A673 (cell line): Measurements from ENCODE around the gene DEFB127. TPM values are rescaled to one million over a fixed set of nuclear protein-coding genes. Genes with fewer than 3 reads are reported as not detected.

Experiments
- BruUV-seq: library from RNA; stranded (reverse); fragments of 400-500 nt; replicated peaks from 2 replicates; lab custom pipeline; 2021; lab: Mats Ljungman, UMichigan
- CTCF ChIA-PET: fragments of 300-600 bp; sonication (Branson Sonifier 250); formaldehyde crosslinking; loops from one replicate; lab custom pipeline; 2022; ENCODE audit warnings: antibody characterized with exemption; lab: Charles Lee
- POLR2A ChIA-PET: fragments of 300-600 bp; sonication (Branson Sonifier 250); formaldehyde crosslinking; loops from one replicate; lab custom pipeline; 2022; ENCODE audit warnings: antibody characterized with exemption; ENCODE audit not compliant: low non-redundant PET; lab: Charles Lee
- DNase-seq: peaks from one replicate; pipeline ENCODE4 v3.0.0-alpha.2; 2015; ENCODE audit warnings: low spot score
- H3K27ac ChIP-seq: fragments of 200-600 bp; sonication (generic); 2 replicates; pipeline ENCODE4 v1.5.1; 2016; ENCODE audit warnings: mixed run types, low read depth, mild to moderate bottlenecking, mixed read lengths, antibody characterized with exemption, low read length; ENCODE audit not compliant: poor library complexity, severe bottlenecking
- H3K27me3 ChIP-seq: fragments of 200-600 bp; sonication (generic); replicated peaks from 2 replicates; pipeline ENCODE4 v1.6.1; 2017; ENCODE audit warnings: mixed run types, low read depth, mild to moderate bottlenecking, mixed read lengths, antibody characterized with exemption, low read length; ENCODE audit not compliant: insufficient read depth, poor library complexity
- H3K36me3 ChIP-seq: fragments of 200-600 bp; sonication (generic); 2 replicates; pipeline ENCODE4 v1.6.1; 2016; ENCODE audit warnings: mixed run types, mild to moderate bottlenecking, mixed read lengths, antibody characterized with exemption, low read length; ENCODE audit not compliant: insufficient read depth, poor library complexity, severe bottlenecking
- H3K4me1 ChIP-seq: fragments of 200-600 bp; sonication (generic); 2 replicates; pipeline ENCODE4 v1.6.1; 2017; ENCODE audit warnings: mixed run types, mild to moderate bottlenecking, mixed read lengths, antibody characterized with exemption, low read length; ENCODE audit not compliant: insufficient read depth, poor library complexity, severe bottlenecking
- H3K4me3 ChIP-seq: fragments of 200-600 bp; sonication (generic); 2 replicates; pipeline ENCODE4 v1.5.1; 2016; ENCODE audit warnings: low read depth, mixed run types, mild to moderate bottlenecking, mixed read lengths, low read length; ENCODE audit not compliant: poor library complexity, severe bottlenecking
- H3K9me3 ChIP-seq: fragments of 200-600 bp; sonication (generic); 2 replicates; pipeline ENCODE4 v1.6.1; 2016; ENCODE audit warnings: mixed run types, low read depth, mild to moderate bottlenecking, mixed read lengths, antibody characterized with exemption, low read length; ENCODE audit not compliant: poor library complexity, severe bottlenecking
- CTCF ChIP-seq: fragments of 300-800, 200-600 bp; sonication (generic); conservative IDR thresholded peaks from 2 replicates; pipeline ENCODE4 v1.5.1; 2017; ENCODE audit warnings: low read depth, mild to moderate bottlenecking, antibody characterized with exemption, low read length, moderate library complexity, mixed read lengths
- EZH2 ChIP-seq: fragments of 200-600 bp; sonication (generic); IDR thresholded peaks from 2 replicates; pipeline ENCODE4 v1.6.1; 2017; ENCODE audit warnings: borderline replicate concordance, low read depth, mild to moderate bottlenecking, mixed read lengths, antibody characterized with exemption, low read length; ENCODE audit not compliant: poor library complexity, severe bottlenecking
- intact Hi-C: fragments of 100-400 bp; cut with micrococcal nuclease; formaldehyde crosslinking; loops from one replicate; pipeline ENCODE4 v1.10.0; 2022; ENCODE audit not compliant: unreplicated experiment
- total RNA-seq: library from RNA; stranded (reverse); gene quantifications from 2 replicates; pipeline ENCODE4 v1.2.3, GENCODE V29; 2021

Gene DEFB127
- total RNA-seq, 1 experiment from 2014 or later = not detected

- Histone ChIP-seq H3K4me3 (no peak overlapping the region), H3K27ac (no peak overlapping the region), H3K4me1 (no peaks in the 10 kb centered on the region), H3K27me3 (peaks cover 16% of the 10 kb centered on the region), H3K9me3 (no peaks in the 10 kb centered on the region), H3K36me3 (no peaks in the 10 kb centered on the region)
- intact Hi-C loops = no loop called here
- POLR2A ChIA-PET = no interaction called here
- TF ChIP-seq EZH2 (no peak), CTCF (no peak)
- no TSS peak for BruUV-seq
- CTCF ChIA-PET = no interaction called here
- DNase-seq = no peak
These were observed 5.1 kb upstream of the DEFB127 start for GRCh38 chr20:152131-152530.

GRCh38 chr20:164618-165017, 7.4 kb downstream of the DEFB127 start:
- POLR2A ChIA-PET = no interaction called here
- peaks cover 42% of the 10 kb centered on the region for H3K27me3 ChIP-seq
- intact Hi-C loops = no loop called here
- DNase-seq = no peak
- H3K4me1 ChIP-seq = no peaks in the 10 kb centered on the region
- BruUV-seq = no TSS peak
- no peaks in the 10 kb centered on the region for H3K9me3 ChIP-seq
- no peak overlapping the region for H3K4me3 ChIP-seq
- H3K27ac ChIP-seq = no peak overlapping the region
- H3K36me3 ChIP-seq = no peaks in the 10 kb centered on the region
- CTCF ChIA-PET = no interaction called here
- no peak for TF ChIP-seq CTCF

- Histone ChIP-seq H3K4me1 (no peaks in the 10 kb centered on the region), H3K4me3 (no peak overlapping the region), H3K36me3 (no peaks in the 10 kb centered on the region), H3K27ac (no peak overlapping the region), H3K9me3 (no peaks in the 10 kb centered on the region), H3K27me3 (peaks cover 33% of the 10 kb centered on the region)
- POLR2A ChIA-PET = no interaction called here
- intact Hi-C loops = no loop called here
- TF ChIP-seq CTCF (no peak), EZH2 (no peak)
- DNase-seq = no peak
- no TSS peak for BruUV-seq
- CTCF ChIA-PET = no interaction called here
These were observed 11.6 kb downstream of the DEFB127 start for GRCh38 chr20:168876-169275.
